Epithelial cell of prostate (primary cell): Measurements from ENCODE around the gene SNAP47.

Source experiments
- DNase-seq: peaks from one replicate; pipeline ENCODE4 v3.0.0-alpha.2; 2011; ENCODE audit warnings: low read depth, low spot score
- H3K27ac ChIP-seq: fragments of 450-650 bp; 2 replicates; pipeline ENCODE4 v1.5.1; 2017; ENCODE audit warnings: mild to moderate bottlenecking

SNAP47 gene

DNA sequence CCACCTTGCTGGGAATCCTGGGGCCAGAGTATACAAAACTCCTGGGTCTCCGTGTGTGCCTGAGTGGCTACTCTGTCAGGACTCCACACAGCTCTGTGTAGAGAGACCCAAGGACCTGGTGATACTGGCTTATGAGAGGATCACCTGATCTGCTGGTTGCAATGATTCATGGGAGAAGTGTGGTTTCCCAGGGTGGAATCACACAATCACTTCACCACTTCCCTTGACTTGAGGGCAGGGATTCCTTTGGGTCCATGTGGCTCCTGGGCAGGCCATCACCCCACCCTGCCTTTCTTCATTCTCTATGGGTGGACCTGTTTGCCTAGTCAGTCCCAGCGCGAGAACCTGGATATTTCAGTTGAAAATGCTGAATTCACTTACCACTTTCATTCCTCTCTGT is 93.6 kb downstream of the SNAP47 start:
- no peak for DNase-seq
- no peak overlapping the region for H3K27ac ChIP-seq
